B cell (primary cell): ENCODE measurements around the gene NDEL1. TPM values are rescaled to one million over a fixed set of nuclear protein-coding genes. Genes with fewer than 3 reads are reported as not detected.

Source experiments
- ATAC-seq: fragments of 200-7000 bp; cut with Tn5 transposase; one replicate; pipeline ENCODE4 v1.10.0; 2021; ENCODE audit warnings: low read depth, mild to moderate bottlenecking, moderate number of reproducible peaks, moderate library complexity
- CTCF ChIA-PET: fragments of 350-600 bp; sonication (Branson Sonifier 250); formaldehyde crosslinking; loops from one replicate; lab custom pipeline; 2021; ENCODE audit warnings: antibody characterized with exemption, inconsistent platforms; lab: Charles Lee
- POLR2A ChIA-PET: fragments of 350-600 bp; sonication (Branson Sonifier 250); formaldehyde crosslinking; loops from one replicate; lab custom pipeline; 2021; ENCODE audit warnings: antibody characterized with exemption; lab: Charles Lee
- DNase-seq: peaks from one replicate; pipeline ENCODE4 v3.0.0; 2013
- H2AFZ ChIP-seq: 2 replicates; pipeline ENCODE4 v1.6.1; 2012; ENCODE audit warnings: mild to moderate bottlenecking, low read depth, low read length; ENCODE audit not compliant: insufficient read depth, poor library complexity, severe bottlenecking
- H3K27ac ChIP-seq, 2 donors: 1 replicate in 1 of 2; 2 replicates in 1 of 2; pipeline ENCODE4 v1.5.1; 2012 to 2013; ENCODE audit warnings: low read length in 2 of 2, mild to moderate bottlenecking in 2 of 2, moderate library complexity in 1 of 2
- H3K27me3 ChIP-seq, 4 experiments: fragments of 200-600 bp in 1 of 4; sonication (generic) in 1 of 4; replicated peaks in 1 of 4; 1 replicate in 2 of 4; 2 replicates in 2 of 4; pipeline versions ENCODE4 v1.6.1 to v1.7.0; 2013 to 2016; ENCODE audit warnings: low read length in 3 of 4, mild to moderate bottlenecking in 2 of 4, mixed read lengths in 1 of 4, moderate library complexity in 1 of 4; ENCODE audit not compliant: insufficient read depth in 4 of 4, control insufficient read depth in 3 of 4; ENCODE audit errors: control extremely low read depth in 1 of 4
- H3K36me3 ChIP-seq, 2 experiments: replicated peaks in 1 of 2; 1 replicate in 1 of 2; 2 replicates in 1 of 2; pipeline versions ENCODE4 v1.6.1 to v1.7.1; 2013; ENCODE audit warnings: low read length in 1 of 2; ENCODE audit not compliant: insufficient read depth in 2 of 2, control insufficient read depth in 1 of 2; ENCODE audit errors: control extremely low read depth in 1 of 2, extremely low read depth in 1 of 2
- H3K4me1 ChIP-seq, 2 donors: fragments of 200-600 bp in 1 of 2; sonication (generic) in 1 of 2; 1 replicate in 1 of 2; 2 replicates in 1 of 2; pipeline versions ENCODE4 v1.5.1 to v1.6.1; 2013 to 2017; ENCODE audit warnings: low read length in 2 of 2; ENCODE audit not compliant: control insufficient read depth in 2 of 2, insufficient read depth in 2 of 2
- H3K4me2 ChIP-seq: replicated peaks from 2 replicates; pipeline ENCODE3; 2012; ENCODE audit warnings: mild to moderate bottlenecking, low read depth, low read length; ENCODE audit not compliant: poor library complexity, severe bottlenecking
- H3K4me3 ChIP-seq, 5 experiments: fragments of 200-600 bp in 1 of 5; sonication (generic) in 1 of 5; 1 replicate in 3 of 5; 2 replicates in 2 of 5; pipeline versions ENCODE4 v1.5.1 to v1.7.0; 2011 to 2016; ENCODE audit warnings: low read length in 4 of 5, mild to moderate bottlenecking in 4 of 5, low read depth in 2 of 5, control low read depth in 1 of 5, moderate library complexity in 1 of 5; ENCODE audit not compliant: insufficient read depth in 1 of 5; ENCODE audit errors: control extremely low read depth in 1 of 5, extremely low read depth in 1 of 5
- H3K79me2 ChIP-seq: fragments of 200-600 bp; sonication (generic); one replicate; pipeline ENCODE4 v1.6.0; 2016; ENCODE audit warnings: low read length; ENCODE audit not compliant: control insufficient read depth, insufficient read depth
- H3K9ac ChIP-seq: fragments of 200-600 bp; sonication (generic); 2 replicates; pipeline ENCODE4 v1.6.1; 2017; ENCODE audit warnings: mild to moderate bottlenecking, low read length, moderate library complexity
- H3K9me3 ChIP-seq, 3 donors: one replicate each; pipeline versions ENCODE4 v1.6.1 to v1.7.1; 2013; ENCODE audit warnings: low read length in 2 of 3; ENCODE audit not compliant: control insufficient read depth in 2 of 3, insufficient read depth in 1 of 3; ENCODE audit errors: control extremely low read depth in 1 of 3
- H4K20me1 ChIP-seq: 2 replicates; pipeline ENCODE4 v1.6.0; 2012; ENCODE audit warnings: mild to moderate bottlenecking, low read length; ENCODE audit not compliant: insufficient read depth, control insufficient read depth, poor library complexity, severe bottlenecking
- H3K27ac Mint-ChIP-seq: one replicate; pipeline ENCODE4 v1.8.0; 2021; ENCODE audit warnings: mixed read lengths
- H3K27me3 Mint-ChIP-seq: one replicate; pipeline ENCODE4 v1.8.0; 2021; ENCODE audit warnings: mixed read lengths
- H3K4me1 Mint-ChIP-seq: one replicate; pipeline ENCODE4 v1.8.0; 2021; ENCODE audit warnings: mixed read lengths
- H3K4me3 Mint-ChIP-seq: one replicate; pipeline ENCODE4 v1.8.0; 2021; ENCODE audit warnings: mixed read lengths
- H3K9me3 Mint-ChIP-seq: one replicate; pipeline ENCODE4 v1.8.0; 2022; ENCODE audit warnings: mixed read lengths; ENCODE audit not compliant: insufficient read depth
- EZH2 ChIP-seq: IDR thresholded peaks from 2 replicates; pipeline ENCODE4 v1.6.1; 2012; ENCODE audit warnings: borderline replicate concordance, low read depth, mild to moderate bottlenecking, moderate library complexity, low read length; ENCODE audit not compliant: insufficient read depth, poor library complexity, severe bottlenecking
- WGBS: methylation state at CpG from one replicate; pipeline ENCODE4 v1.1.5; 2013; ENCODE audit warnings: missing lambda C conversion rate; ENCODE audit not compliant: insufficient coverage; 5-methylcytosine and 5-hydroxymethylcytosine counted together
- intact Hi-C: fragments of 100-400 bp; cut with micrococcal nuclease; formaldehyde crosslinking; loops from one replicate; pipeline ENCODE4 v1.10.0; 2022
- polyA plus RNA-seq: library from polyadenylated mRNA; depleted of rRNA; stranded (reverse); fragments of >200 nt; gene quantifications from 2 replicates; pipeline ENCODE4 v1.2.3, GENCODE V29; 2012
- total RNA-seq, 2 donors: library from RNA; stranded (reverse); fragments of 120-200 nt in 1 of 2; gene quantifications; 1 replicate in 1 of 2; 2 replicates in 1 of 2; pipeline versions ENCODE4 v1.2.3 to v1.2.4, GENCODE V29; 2013 to 2022
- TF ChIP-seq, protein P1 (sequence below): fragments of 200-600 bp; IDR thresholded peaks from one replicate; pipeline ENCODE4 v1.8.0; 2022; ENCODE audit warnings: antibody characterized with exemption, mild to moderate bottlenecking

Gene NDEL1
- total and polyA plus RNA-seq, 2 donors (not counting 1 experiment from before 2014, with no cell fraction given), result 30.2 to 108 TPM

DNA sequence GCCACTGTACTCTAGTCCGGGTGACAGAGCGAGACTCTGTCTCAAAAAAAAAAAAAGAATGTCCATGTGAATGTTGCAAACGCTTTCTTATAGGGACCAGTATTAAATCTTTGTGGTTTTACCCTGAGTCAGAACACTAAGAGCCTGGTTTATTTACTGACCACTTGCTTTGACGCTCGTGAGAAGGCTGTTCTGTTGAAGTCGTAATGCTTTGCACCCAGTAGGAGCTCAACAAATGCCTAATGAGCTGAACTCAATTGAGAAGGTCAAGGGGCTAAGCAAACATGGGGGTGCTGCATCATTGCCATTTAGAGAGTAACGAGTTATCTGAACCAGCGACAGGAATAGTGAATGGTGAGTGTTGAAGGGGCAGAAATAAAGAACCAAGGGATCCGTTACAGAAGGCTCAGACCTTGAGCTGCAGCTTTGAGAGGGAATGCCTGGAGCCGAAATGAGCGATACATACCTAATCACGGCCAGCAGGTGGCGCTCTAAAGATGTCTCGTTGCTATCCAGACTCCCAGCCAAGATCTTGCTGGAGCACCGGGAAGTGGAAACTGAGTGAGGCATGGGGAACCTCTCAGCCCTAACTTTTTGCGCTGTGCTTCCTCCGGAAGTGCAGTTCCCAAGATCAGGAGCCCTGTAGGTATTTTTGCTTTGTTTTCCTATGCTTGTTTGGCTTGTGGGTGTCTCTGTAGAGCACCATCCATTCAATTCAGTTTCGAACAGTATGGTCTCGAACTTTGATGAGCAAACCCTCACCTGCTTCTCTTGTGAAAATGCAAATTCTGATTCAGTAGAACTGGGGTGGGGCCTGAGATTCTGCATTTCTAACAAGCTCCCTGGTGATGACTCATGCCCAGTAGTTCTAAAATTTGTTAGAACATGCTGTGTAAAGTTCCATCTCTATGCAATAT is 25.5 kb upstream of the NDEL1 start:
- Histone ChIP-seq H3K27me3 (peaks cover 0 to 19% (median 4%) of the 10 kb centered on the region in 4 experiments), H3K9ac (no peak overlapping the region), H3K9me3 (no peaks in the 10 kb centered on the region), H3K4me3 (no peak overlapping the region), H3K4me2 (peak overlapping the region; percentile 15), H3K27ac (no peak overlapping the region), H3K4me1 (peaks cover 0 to 5% of the 10 kb centered on the region in 2 donors), H3K79me2 (no peaks in the 10 kb centered on the region), H4K20me1 (no peaks in the 10 kb centered on the region), H2AFZ (no peak overlapping the region), H3K36me3 (no peaks in the 10 kb centered on the region)
- TF ChIP-seq EZH2, result no peak
- TF ChIP-seq, protein P1, sequence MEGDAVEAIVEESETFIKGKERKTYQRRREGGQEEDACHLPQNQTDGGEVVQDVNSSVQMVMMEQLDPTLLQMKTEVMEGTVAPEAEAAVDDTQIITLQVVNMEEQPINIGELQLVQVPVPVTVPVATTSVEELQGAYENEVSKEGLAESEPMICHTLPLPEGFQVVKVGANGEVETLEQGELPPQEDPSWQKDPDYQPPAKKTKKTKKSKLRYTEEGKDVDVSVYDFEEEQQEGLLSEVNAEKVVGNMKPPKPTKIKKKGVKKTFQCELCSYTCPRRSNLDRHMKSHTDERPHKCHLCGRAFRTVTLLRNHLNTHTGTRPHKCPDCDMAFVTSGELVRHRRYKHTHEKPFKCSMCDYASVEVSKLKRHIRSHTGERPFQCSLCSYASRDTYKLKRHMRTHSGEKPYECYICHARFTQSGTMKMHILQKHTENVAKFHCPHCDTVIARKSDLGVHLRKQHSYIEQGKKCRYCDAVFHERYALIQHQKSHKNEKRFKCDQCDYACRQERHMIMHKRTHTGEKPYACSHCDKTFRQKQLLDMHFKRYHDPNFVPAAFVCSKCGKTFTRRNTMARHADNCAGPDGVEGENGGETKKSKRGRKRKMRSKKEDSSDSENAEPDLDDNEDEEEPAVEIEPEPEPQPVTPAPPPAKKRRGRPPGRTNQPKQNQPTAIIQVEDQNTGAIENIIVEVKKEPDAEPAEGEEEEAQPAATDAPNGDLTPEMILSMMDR, result peak; percentile 95
- DNase-seq (peak; percentile 85), ATAC-seq (peak; percentile 76)
- peaks cover 4% of the 10 kb centered on the region for H3K4me1 Mint-ChIP-seq
- no peak overlapping the region for H3K4me3 Mint-ChIP-seq
- intact Hi-C loops, result loop anchor here (1.0 to 2.0 kb wide), 3 partner anchors 25 to 485 kb away; partner anchors contain the start of gene NDEL1
- WGBS, result 33% methylated on average over 18 of the region's 19 CpGs
- ChIA-PET CTCF (interaction anchor here (0.6 to 6.0 kb wide), 41 partner anchors 10 to 1112 kb away, joined by 3 to 81 read pairs (median 4); partner anchors contain the start of genes NDEL1 and RPL26), POLR2A (interaction anchor here (0.6 kb wide), 1 partner anchor 27 kb away, joined by 4 read pairs; no protein-coding TSS in a partner anchor)
- H3K27ac Mint-ChIP-seq, result peak overlapping the region; percentile 50
- no peaks in the 10 kb centered on the region for H3K9me3 Mint-ChIP-seq
- peaks cover 21% of the 10 kb centered on the region for H3K27me3 Mint-ChIP-seq

DNA sequence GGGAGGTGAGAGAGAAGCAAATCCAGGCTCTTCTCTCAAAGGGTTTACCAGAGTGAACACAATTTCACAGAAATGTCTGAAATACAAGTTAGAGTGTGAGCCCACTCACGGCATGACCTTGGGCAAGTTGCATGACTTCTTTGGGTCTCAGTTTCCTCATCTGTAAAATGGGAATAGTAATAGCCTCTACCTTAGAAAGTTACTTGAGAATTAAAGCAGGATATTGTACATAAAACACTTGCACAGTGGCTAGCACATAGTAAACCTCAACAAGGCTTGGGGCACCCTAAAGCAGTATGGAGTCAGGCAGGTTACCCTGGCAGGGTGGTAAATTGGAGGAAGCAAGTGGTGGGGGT is 24.8 kb upstream of the NDEL1 start:
- no peak overlapping the region for H3K27ac ChIP-seq
- Mint-ChIP-seq H3K27ac (no peak overlapping the region), H3K4me3 (no peak overlapping the region), H3K9me3 (no peaks in the 10 kb centered on the region), H3K27me3 (peaks cover 21% of the 10 kb centered on the region), H3K4me1 (peaks cover 4% of the 10 kb centered on the region)
- H3K27me3 ChIP-seq, result peaks cover 0 to 15% (median 4%) of the 10 kb centered on the region in 4 experiments
- no peak overlapping the region for H3K9ac ChIP-seq
- H3K4me2 ChIP-seq, result no peak overlapping the region
- H2AFZ ChIP-seq, result no peak overlapping the region
- H3K4me1 ChIP-seq, result peaks cover 0 to 5% of the 10 kb centered on the region in 2 donors
- no peaks in the 10 kb centered on the region for H3K9me3 ChIP-seq
- ATAC-seq (no peak), DNase-seq (no peak)
- CTCF ChIA-PET, result interaction anchor here (0.9 to 6.0 kb wide), 19 partner anchors 10 to 587 kb away, joined by 3 to 81 read pairs (median 7); partner anchors contain the start of gene NDEL1
- POLR2A ChIA-PET, result no interaction called here
- no peaks in the 10 kb centered on the region for H3K79me2 ChIP-seq
- intact Hi-C loops, result loop anchor here (1.0 to 2.0 kb wide), 3 partner anchors 24 to 484 kb away; partner anchors contain the start of gene NDEL1
- no peak for TF ChIP-seq EZH2
- TF ChIP-seq, protein P1, result no peak
- no peaks in the 10 kb centered on the region for H4K20me1 ChIP-seq
- WGBS, result no CpG with 5 or more reads among the region's 1 CpG
- H3K4me3 ChIP-seq, result no peak overlapping the region
- H3K36me3 ChIP-seq, result no peaks in the 10 kb centered on the region
